ENCODE measurements around the gene RASSF10.

DNA sequence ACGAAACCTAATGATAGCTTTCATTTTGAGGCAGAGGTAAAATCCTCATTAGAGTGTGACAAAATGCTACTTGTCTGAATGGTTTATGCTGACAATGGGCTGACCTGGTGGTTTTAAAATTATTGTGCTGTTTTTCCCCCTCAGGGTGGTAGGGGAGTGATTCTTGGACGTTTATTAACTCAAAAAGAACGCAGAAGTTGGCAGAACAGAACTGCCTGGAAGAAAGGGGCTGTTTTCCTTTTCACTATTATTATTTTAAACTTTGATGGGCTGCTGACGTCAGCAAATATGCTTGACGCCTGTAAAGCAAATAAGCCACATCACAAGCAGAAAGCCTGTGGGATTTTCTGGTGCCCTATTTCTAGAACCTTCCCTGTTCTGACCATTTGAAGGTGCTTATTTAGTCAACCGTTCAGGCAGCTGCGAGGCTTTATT, 4.0 kb downstream of the RASSF10 start:
- TF ChIP-seq, protein P1, sequence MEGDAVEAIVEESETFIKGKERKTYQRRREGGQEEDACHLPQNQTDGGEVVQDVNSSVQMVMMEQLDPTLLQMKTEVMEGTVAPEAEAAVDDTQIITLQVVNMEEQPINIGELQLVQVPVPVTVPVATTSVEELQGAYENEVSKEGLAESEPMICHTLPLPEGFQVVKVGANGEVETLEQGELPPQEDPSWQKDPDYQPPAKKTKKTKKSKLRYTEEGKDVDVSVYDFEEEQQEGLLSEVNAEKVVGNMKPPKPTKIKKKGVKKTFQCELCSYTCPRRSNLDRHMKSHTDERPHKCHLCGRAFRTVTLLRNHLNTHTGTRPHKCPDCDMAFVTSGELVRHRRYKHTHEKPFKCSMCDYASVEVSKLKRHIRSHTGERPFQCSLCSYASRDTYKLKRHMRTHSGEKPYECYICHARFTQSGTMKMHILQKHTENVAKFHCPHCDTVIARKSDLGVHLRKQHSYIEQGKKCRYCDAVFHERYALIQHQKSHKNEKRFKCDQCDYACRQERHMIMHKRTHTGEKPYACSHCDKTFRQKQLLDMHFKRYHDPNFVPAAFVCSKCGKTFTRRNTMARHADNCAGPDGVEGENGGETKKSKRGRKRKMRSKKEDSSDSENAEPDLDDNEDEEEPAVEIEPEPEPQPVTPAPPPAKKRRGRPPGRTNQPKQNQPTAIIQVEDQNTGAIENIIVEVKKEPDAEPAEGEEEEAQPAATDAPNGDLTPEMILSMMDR (IDR thresholded peaks at IDR 0.05) = no peak
- TF ChIP-seq CHD2 (IDR thresholded peaks at IDR 0.05; ENCODE audit: low read length, partially characterized antibody) (no peak), RAD21 (IDR thresholded peaks at IDR 0.05; ENCODE audit: low read length) (no peak)

Measured in SK-N-SH (cell line).